ENCODE measurements around the gene APOA1.
"Not testable (repeated sequence)": the region's sequence is repeated elsewhere in the genome, so short reads cannot be mapped to it uniquely, and the experiment has no call there.

- not testable (repeated sequence) for TF ChIP-seq CTCF (IDR thresholded peaks at IDR 0.05); SIN3A (IDR thresholded peaks at IDR 0.05; ENCODE audit: borderline replicate concordance, low read depth, low read length); TAF1 (IDR thresholded peaks at IDR 0.05; ENCODE audit: borderline replicate concordance, low read depth, low read length); EP300 (IDR thresholded peaks at IDR 0.05; ENCODE audit: borderline replicate concordance in 1 of 2, low read depth in 1 of 2, low read length in 1 of 2); EZH2phosphoT487 (IDR thresholded peaks at IDR 0.05; ENCODE audit: borderline replicate concordance, low read depth); GATA2 (CRISPR knock-in tag; IDR thresholded peaks at IDR 0.05); ELF1 (IDR thresholded peaks at IDR 0.05); MXI1 (IDR thresholded peaks at IDR 0.05; ENCODE audit: low read depth, low read length); NFIC (IDR thresholded peaks at IDR 0.05; ENCODE audit: borderline replicate concordance)
- TF ChIP-seq, protein P1, sequence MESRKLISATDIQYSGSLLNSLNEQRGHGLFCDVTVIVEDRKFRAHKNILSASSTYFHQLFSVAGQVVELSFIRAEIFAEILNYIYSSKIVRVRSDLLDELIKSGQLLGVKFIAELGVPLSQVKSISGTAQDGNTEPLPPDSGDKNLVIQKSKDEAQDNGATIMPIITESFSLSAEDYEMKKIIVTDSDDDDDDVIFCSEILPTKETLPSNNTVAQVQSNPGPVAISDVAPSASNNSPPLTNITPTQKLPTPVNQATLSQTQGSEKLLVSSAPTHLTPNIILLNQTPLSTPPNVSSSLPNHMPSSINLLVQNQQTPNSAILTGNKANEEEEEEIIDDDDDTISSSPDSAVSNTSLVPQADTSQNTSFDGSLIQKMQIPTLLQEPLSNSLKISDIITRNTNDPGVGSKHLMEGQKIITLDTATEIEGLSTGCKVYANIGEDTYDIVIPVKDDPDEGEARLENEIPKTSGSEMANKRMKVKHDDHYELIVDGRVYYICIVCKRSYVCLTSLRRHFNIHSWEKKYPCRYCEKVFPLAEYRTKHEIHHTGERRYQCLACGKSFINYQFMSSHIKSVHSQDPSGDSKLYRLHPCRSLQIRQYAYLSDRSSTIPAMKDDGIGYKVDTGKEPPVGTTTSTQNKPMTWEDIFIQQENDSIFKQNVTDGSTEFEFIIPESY (IDR thresholded peaks at IDR 0.05; ENCODE audit: borderline replicate concordance, low read depth) = not testable (repeated sequence)
These were observed 35.8 kb downstream of the APOA1 start for GRCh38 chr11:116801662-116802061.
